Stomach (tissue), 4 donors: ENCODE measurements around the gene ACAD11.

Experiments used
- POLR2A ChIP-seq, 4 donors: fragments of 450-650 bp; IDR thresholded peaks; one replicate each; pipeline ENCODE4 v1.6.1; 2016; ENCODE audit warnings: antibody characterized with exemption in 4 of 4, control low read depth in 2 of 4, mild to moderate bottlenecking in 1 of 4, moderate library complexity in 1 of 4
- TF ChIP-seq, protein P1 (sequence below), 7 experiments: fragments of 450-650 bp in 4 of 7; fragments of 200-600 bp in 3 of 7; sonication (generic) in 3 of 7; IDR thresholded peaks; one replicate each; pipeline ENCODE4 v1.5.1; 2016 to 2019; ENCODE audit warnings: antibody characterized with exemption in 7 of 7, control low read depth in 2 of 7, mild to moderate bottlenecking in 1 of 7

DNA sequence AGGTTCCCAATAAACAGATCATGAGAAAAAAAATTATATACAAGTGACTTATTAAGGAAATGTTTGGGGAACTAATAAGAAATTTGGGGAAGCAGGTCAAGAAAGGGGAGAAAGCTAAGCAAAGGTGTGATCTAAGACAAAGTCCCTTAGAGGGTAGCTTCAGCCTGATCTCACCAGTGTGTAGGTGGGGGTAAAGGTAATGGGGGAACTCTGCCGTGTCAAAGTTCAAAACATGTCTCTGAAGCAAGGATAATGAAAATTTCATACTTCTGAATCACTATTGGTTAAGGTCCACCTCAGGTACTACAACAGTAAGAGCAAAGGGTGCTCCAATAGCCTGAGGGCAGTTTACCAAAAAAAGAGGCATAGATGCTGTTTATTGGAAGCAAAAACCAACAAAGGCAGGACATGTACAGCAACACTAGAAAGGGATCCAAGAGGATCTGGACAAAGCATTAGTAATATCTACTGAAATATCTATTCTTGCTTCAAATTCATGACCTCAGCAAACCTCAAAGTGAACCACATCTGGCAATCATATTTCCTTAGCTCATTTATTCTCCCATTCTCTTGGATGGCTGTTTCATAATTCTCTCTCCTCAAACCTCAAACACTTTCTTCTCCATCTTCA lies 6.9 kb downstream of the ACAD11 start:
- TF ChIP-seq, protein P1, sequence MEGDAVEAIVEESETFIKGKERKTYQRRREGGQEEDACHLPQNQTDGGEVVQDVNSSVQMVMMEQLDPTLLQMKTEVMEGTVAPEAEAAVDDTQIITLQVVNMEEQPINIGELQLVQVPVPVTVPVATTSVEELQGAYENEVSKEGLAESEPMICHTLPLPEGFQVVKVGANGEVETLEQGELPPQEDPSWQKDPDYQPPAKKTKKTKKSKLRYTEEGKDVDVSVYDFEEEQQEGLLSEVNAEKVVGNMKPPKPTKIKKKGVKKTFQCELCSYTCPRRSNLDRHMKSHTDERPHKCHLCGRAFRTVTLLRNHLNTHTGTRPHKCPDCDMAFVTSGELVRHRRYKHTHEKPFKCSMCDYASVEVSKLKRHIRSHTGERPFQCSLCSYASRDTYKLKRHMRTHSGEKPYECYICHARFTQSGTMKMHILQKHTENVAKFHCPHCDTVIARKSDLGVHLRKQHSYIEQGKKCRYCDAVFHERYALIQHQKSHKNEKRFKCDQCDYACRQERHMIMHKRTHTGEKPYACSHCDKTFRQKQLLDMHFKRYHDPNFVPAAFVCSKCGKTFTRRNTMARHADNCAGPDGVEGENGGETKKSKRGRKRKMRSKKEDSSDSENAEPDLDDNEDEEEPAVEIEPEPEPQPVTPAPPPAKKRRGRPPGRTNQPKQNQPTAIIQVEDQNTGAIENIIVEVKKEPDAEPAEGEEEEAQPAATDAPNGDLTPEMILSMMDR (IDR thresholded peaks at IDR 0.05), result no peak
- TF ChIP-seq POLR2A (IDR thresholded peaks at IDR 0.05), result no peak
